ENCODE measurements around the gene CUL5.
"Not testable (repeated sequence)": the region's sequence is repeated elsewhere in the genome, so short reads cannot be mapped to it uniquely, and the experiment has no call there.

The CUL5 gene

GRCh38 chr11:108025387-108026080, 16.8 kb downstream of the CUL5 start:
- DNase-seq, result no peak

GRCh38 chr11:108027057-108027456, 18.4 kb downstream of the CUL5 start:
- no peak for DNase-seq

GRCh38 chr11:108028822-108029441, 20.2 kb downstream of the CUL5 start:
- not testable (repeated sequence) for DNase-seq

GRCh38 chr11:108031604-108032003, 22.9 kb downstream of the CUL5 start:
- not testable (repeated sequence) for DNase-seq

GRCh38 chr11:108032800-108033199, 24.1 kb downstream of the CUL5 start:
- DNase-seq, result no peak

- DNase-seq, result no peak
Measured at GRCh38 chr11:108034034-108034433, 25.3 kb downstream of the CUL5 start.

GRCh38 chr11:108034952-108035351, 26.3 kb downstream of the CUL5 start:
- DNase-seq, result no peak

- DNase-seq, result no peak
Measured at GRCh38 chr11:108035690-108036089, 27.0 kb downstream of the CUL5 start.

- no peak for DNase-seq
Measured at GRCh38 chr11:108037211-108037610, 28.5 kb downstream of the CUL5 start.

- DNase-seq, result no peak
Measured at GRCh38 chr11:108037636-108038035, 28.9 kb downstream of the CUL5 start.

- no peak for DNase-seq
Measured at GRCh38 chr11:108048269-108048668, 39.6 kb downstream of the CUL5 start.

- no peak for DNase-seq
Measured at GRCh38 chr11:108062336-108062735, 53.6 kb downstream of the CUL5 start.

- no peak for DNase-seq
Measured at GRCh38 chr11:108063410-108063809, 54.7 kb downstream of the CUL5 start.

- DNase-seq, result no peak
Measured at GRCh38 chr11:108069947-108070346, 61.2 kb downstream of the CUL5 start.

GRCh38 chr11:108084811-108085210, 76.1 kb downstream of the CUL5 start:
- DNase-seq, result no peak

- DNase-seq, result no peak
Measured at GRCh38 chr11:108085672-108086071, 77.0 kb downstream of the CUL5 start.

GRCh38 chr11:108092134-108092533, 83.4 kb downstream of the CUL5 start:
- DNase-seq, result no peak

GRCh38 chr11:108093128-108093904, 84.6 kb downstream of the CUL5 start:
- DNase-seq, result no peak

- DNase-seq, result no peak
Measured at GRCh38 chr11:108097179-108097578, 88.5 kb downstream of the CUL5 start.

GRCh38 chr11:108101090-108101775, 92.5 kb downstream of the CUL5 start:
- no peak for DNase-seq

GRCh38 chr11:108111126-108111525, 102.4 kb downstream of the CUL5 start:
- no peak for DNase-seq

- no peak for DNase-seq
Measured at GRCh38 chr11:108112057-108112456, 103.4 kb downstream of the CUL5 start.

GRCh38 chr11:108115500-108116140, 106.9 kb downstream of the CUL5 start:
- DNase-seq, result no peak

Measured in GDM1 (cell line).